NCI-H2107 treated with DMSO at 0.1 percent for 48 hours (cell line): ENCODE measurements around the gene ZBTB8OS.
A peak's percentile ranks its signal among the peaks of the same experiment; 100 is the strongest.

Source experiments
- DNase-seq: peaks from one replicate; lab custom pipeline; 2025; ENCODE audit not compliant: unreplicated experiment; lab: John Stamatoyannopoulos, UW

The ZBTB8OS gene

DNA sequence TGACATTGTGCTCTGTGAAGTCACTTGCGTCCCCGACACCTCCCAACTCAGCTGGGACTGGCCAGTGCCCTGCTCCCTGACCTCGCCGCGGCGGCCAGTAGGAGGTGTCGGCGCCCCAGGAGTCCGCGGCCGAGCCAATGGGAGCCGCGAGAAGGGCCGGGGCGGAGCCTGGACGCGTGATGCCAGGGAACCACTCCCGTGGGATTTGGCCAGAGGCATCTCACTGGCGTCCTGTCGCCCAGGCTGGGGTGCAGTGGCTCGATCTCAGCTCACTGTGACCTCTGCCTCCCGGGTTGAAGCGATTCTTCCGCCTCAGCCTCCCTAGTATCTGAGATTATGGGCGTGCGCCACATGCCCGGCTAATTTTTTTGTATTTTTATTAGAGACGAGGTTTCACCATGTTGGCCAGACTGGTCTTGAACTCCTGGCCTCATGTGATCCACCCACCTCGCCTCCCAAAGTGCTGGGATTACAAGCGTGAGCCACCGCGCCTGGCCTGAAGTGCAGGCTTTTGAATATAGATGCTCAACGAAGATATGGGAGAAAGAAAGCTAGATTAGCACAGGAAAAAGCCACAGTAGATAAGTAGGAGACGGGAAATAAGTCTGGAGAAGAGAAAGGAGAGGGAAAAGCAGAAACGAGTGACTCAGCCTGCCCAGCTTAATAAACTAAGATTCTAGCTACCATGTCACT is 38.0 kb downstream of the ZBTB8OS start:
- DNase-seq = peak; percentile 83

GRCh38 chr1:32611859-32612188 is 38.5 kb downstream of the ZBTB8OS start:
- DNase-seq = no peak

GRCh38 chr1:32609180-32609579 is 41.2 kb downstream of the ZBTB8OS start:
- no peak for DNase-seq

GRCh38 chr1:32606565-32607371 is 43.6 kb downstream of the ZBTB8OS start:
- no peak for DNase-seq

GRCh38 chr1:32605711-32606424 is 44.5 kb downstream of the ZBTB8OS start:
- DNase-seq = no peak

DNA sequence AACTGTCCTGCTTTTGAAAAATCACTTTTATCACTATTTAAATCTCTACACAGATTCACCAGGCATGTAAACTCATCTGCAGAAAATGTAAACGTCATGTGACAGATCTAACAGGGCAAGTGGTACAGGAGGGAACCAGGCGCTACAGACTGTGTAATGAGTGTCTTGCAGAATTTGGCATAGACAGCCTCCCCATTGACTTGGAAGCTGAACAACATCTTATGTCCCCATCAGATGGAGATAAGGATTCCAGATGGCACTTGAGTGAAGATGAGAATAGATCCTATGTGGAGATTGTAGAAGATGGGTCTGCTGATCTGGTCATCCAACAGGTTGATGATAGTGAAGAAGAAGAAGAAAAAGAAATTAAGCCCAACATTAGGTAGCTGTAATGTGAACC is 50.3 kb downstream of the ZBTB8OS start:
- DNase-seq = no peak

- DNase-seq = no peak
Observed at GRCh38 chr1:32592943-32593342, 57.4 kb downstream of the ZBTB8OS start.

- DNase-seq = no peak
Observed at GRCh38 chr1:32580348-32581017, 69.9 kb downstream of the ZBTB8OS start.
